A549 (cell line): ENCODE results near the gene TUBB1. TPM values are rescaled to one million over a fixed set of nuclear protein-coding genes. Genes with fewer than 3 reads are reported as not detected.

Source experiments
- ATAC-seq, 2 experiments: fragments of 200-7000 bp in 1 of 2; fragments of >200 bp in 1 of 2; cut with Nextera tagmentation in 1 of 2; cut with Tn5 transposase in 1 of 2; 3 replicates each; pipeline versions ENCODE4 v1.8.0 to v1.9.1; 2018 to 2020; ENCODE audit warnings: mild to moderate bottlenecking in 1 of 2, moderate library complexity in 1 of 2
- CTCF ChIA-PET: fragments of 300-600 bp; sonication (Branson Sonifier 250); formaldehyde crosslinking; extraction: SDS; loops from one replicate; lab custom pipeline; 2021; ENCODE audit warnings: antibody characterized with exemption, inconsistent platforms; lab: Yijun Ruan, JAX
- POLR2A ChIA-PET: fragments of 350-600 bp; formaldehyde crosslinking; extraction: SDS; loops from one replicate; lab custom pipeline; 2021; ENCODE audit warnings: antibody characterized with exemption, inconsistent platforms; lab: Yijun Ruan, JAX
- DNase-seq, 2 experiments: peaks; one replicate each; pipeline versions ENCODE4 v3.0.0 to v3.0.0-alpha.2; 2011 to 2016; ENCODE audit warnings: low read depth in 1 of 2, low spot score in 1 of 2
- FAIRE-seq: peaks from 2 replicates; lab custom pipeline; 2011; peaks lifted over from hg19 to GRCh38; lab: Jason Lieb, UNC
- H3K27ac ChIP-seq, 2 experiments: fragments of >200 bp; sonication (Bioruptor Twin); formaldehyde crosslinking; 3 replicates each; pipeline ENCODE4 v1.5.1; 2016 to 2017
- H3K4me1 ChIP-seq: fragments of >200 bp; sonication (Bioruptor Twin); formaldehyde crosslinking; 3 replicates; pipeline ENCODE4 v1.6.1; 2016
- H3K4me2 ChIP-seq: fragments of >200 bp; sonication (Bioruptor Twin); formaldehyde crosslinking; 3 replicates; pipeline ENCODE4 v1.6.1; 2016
- H3K4me3 ChIP-seq: fragments of >200 bp; sonication (Bioruptor Twin); formaldehyde crosslinking; 3 replicates; pipeline ENCODE4 v1.5.1; 2016
- H3K9me3 ChIP-seq: fragments of >200 bp; sonication (Bioruptor Twin); formaldehyde crosslinking; 3 replicates; pipeline ENCODE4 v1.6.1; 2016
- BHLHE40 ChIP-seq: IDR thresholded peaks from 2 replicates; pipeline ENCODE4 v1.6.1; 2012; ENCODE audit warnings: low read depth, low read length, inconsistent platforms
- CBX2 ChIP-seq: fragments of 200-600 bp; sonication (generic); IDR thresholded peaks from 2 replicates; pipeline ENCODE4 v1.6.1; 2016; ENCODE audit warnings: low read depth, mild to moderate bottlenecking, borderline replicate concordance
- CEBPB ChIP-seq, 2 experiments: fragments of >200 bp in 1 of 2; sonication (Bioruptor Twin) in 1 of 2; formaldehyde crosslinking in 1 of 2; IDR thresholded peaks; 2 replicates each; pipeline ENCODE4 v1.6.1; 2012 to 2016
- CHD2 ChIP-seq: fragments of 150-350 bp; IDR thresholded peaks from 2 replicates; pipeline ENCODE4 v1.6.1; 2014; ENCODE audit warnings: low read length; ENCODE audit not compliant: partially characterized antibody
- EHMT2 ChIP-seq: fragments of 200-600 bp; sonication (generic); IDR thresholded peaks from 2 replicates; pipeline ENCODE4 v1.6.1; 2016; ENCODE audit warnings: antibody characterized with exemption, low read depth, mild to moderate bottlenecking, moderate library complexity
- EP300 ChIP-seq, 2 experiments: fragments of >200 bp; sonication (Bioruptor Twin); formaldehyde crosslinking; IDR thresholded peaks; 2 replicates in 1 of 2; 3 replicates in 1 of 2; pipeline ENCODE4 v1.6.1; 2016 to 2017
- FOXS1 ChIP-seq: fragments of 250-450 bp; sonication (Bioruptor Pico); IDR thresholded peaks from 2 replicates; pipeline ENCODE4 v1.5.0; 2020; ENCODE audit warnings: mild to moderate bottlenecking, moderate library complexity
- HES2 ChIP-seq: fragments of >200 bp; sonication (Bioruptor Twin); formaldehyde crosslinking; IDR thresholded peaks from 2 replicates; pipeline ENCODE4 v1.6.1; 2016
- HMGXB4 ChIP-seq: fragments of 250-450 bp; sonication (Bioruptor Pico); IDR thresholded peaks from 2 replicates; pipeline ENCODE4 v1.5.0; 2021; ENCODE audit warnings: mild to moderate bottlenecking, moderate library complexity, borderline replicate concordance
- HOXA7 ChIP-seq: fragments of 250-450 bp; sonication (Bioruptor Pico); IDR thresholded peaks from 2 replicates; pipeline ENCODE4 v1.5.0; 2020; ENCODE audit warnings: mild to moderate bottlenecking, moderate library complexity
- HOXB5 ChIP-seq: fragments of 250-450 bp; sonication (Bioruptor Pico); IDR thresholded peaks from 2 replicates; pipeline ENCODE4 v1.5.0; 2020; ENCODE audit warnings: mild to moderate bottlenecking, moderate library complexity
- MAFK ChIP-seq: fragments of 450-650 bp; IDR thresholded peaks from 2 replicates; pipeline ENCODE4 v1.6.1; 2014; ENCODE audit not compliant: partially characterized antibody
- MYC ChIP-seq: IDR thresholded peaks from 2 replicates; pipeline ENCODE4 v1.6.1; 2012; ENCODE audit warnings: mild to moderate bottlenecking, inconsistent platforms, low read length, improper control_type of control experiment, borderline replicate concordance
- NPAS2 ChIP-seq: fragments of 250-450 bp; sonication (Bioruptor Pico); IDR thresholded peaks from 2 replicates; pipeline ENCODE4 v1.8.0; 2022; ENCODE audit warnings: mild to moderate bottlenecking, moderate library complexity, borderline replicate concordance
- NR3C1 ChIP-seq: fragments of >200 bp; sonication (Bioruptor Twin); formaldehyde crosslinking; IDR thresholded peaks from 3 replicates; pipeline ENCODE4 v1.6.1; 2017
- PHF8 ChIP-seq: fragments of 200-600 bp; sonication (generic); IDR thresholded peaks from 2 replicates; pipeline ENCODE4 v1.6.1; 2016; ENCODE audit warnings: low read depth, mild to moderate bottlenecking, antibody characterized with exemption, moderate library complexity, borderline replicate concordance
- POLR2A ChIP-seq: IDR thresholded peaks from 2 replicates; pipeline ENCODE4 v1.6.1; 2012; ENCODE audit warnings: mild to moderate bottlenecking, low read length
- RAD21 ChIP-seq, 2 experiments: fragments of >200 bp in 1 of 2; sonication (Bioruptor Twin) in 1 of 2; formaldehyde crosslinking in 1 of 2; IDR thresholded peaks in 1 of 2; conservative IDR thresholded peaks in 1 of 2; 2 replicates in 1 of 2; 3 replicates in 1 of 2; pipeline ENCODE4 v1.6.1; 2012 to 2018; ENCODE audit warnings: inconsistent platforms in 1 of 2
- RCOR1 ChIP-seq: fragments of 150-350 bp; IDR thresholded peaks from 2 replicates; pipeline ENCODE4 v1.6.1; 2014; ENCODE audit warnings: antibody characterized with exemption, low read length, low read depth
- REST ChIP-seq: fragments of 200-600 bp; sonication (generic); IDR thresholded peaks from 2 replicates; pipeline ENCODE4 v1.6.1; 2016; ENCODE audit warnings: antibody characterized with exemption, mild to moderate bottlenecking, moderate library complexity
- SMC3 ChIP-seq: fragments of >200 bp; sonication (Bioruptor Twin); formaldehyde crosslinking; IDR thresholded peaks from 3 replicates; pipeline ENCODE4 v1.6.1; 2018; ENCODE audit warnings: inconsistent platforms
- TFCP2L1 ChIP-seq: fragments of 250-450 bp; sonication (Bioruptor Pico); IDR thresholded peaks from 2 replicates; pipeline ENCODE4 v1.5.0; 2021; ENCODE audit warnings: mild to moderate bottlenecking
- USF2 ChIP-seq: fragments of 450-650 bp; IDR thresholded peaks from 2 replicates; pipeline ENCODE4 v1.6.1; 2014; ENCODE audit warnings: antibody characterized with exemption
- ZC3H11A ChIP-seq: fragments of 450-650 bp; IDR thresholded peaks from 2 replicates; pipeline ENCODE4 v1.6.1; 2014; ENCODE audit warnings: antibody characterized with exemption, mild to moderate bottlenecking
- ZSCAN20 ChIP-seq: fragments of 250-450 bp; sonication (Bioruptor Pico); IDR thresholded peaks from 2 replicates; pipeline ENCODE4 v1.8.0; 2022; ENCODE audit warnings: mild to moderate bottlenecking, moderate library complexity
- WGBS: methylation state at CpG from one replicate; pipeline ENCODE4 v1.1.6; 2017; ENCODE audit errors: missing lambda C conversion rate; 5-methylcytosine and 5-hydroxymethylcytosine counted together
- polyA plus RNA-seq, 4 experiments: library from polyadenylated mRNA; depleted of rRNA in 3 of 4; stranded (reverse); fragments of >200 nt; fragmentation: RNase III in 1 of 4; extraction: RNeasy Plus Mini Kit Qiagen cat#74134 plus additional on column Dnase treatment in 1 of 4; gene quantifications; 2 replicates in 3 of 4; 3 replicates in 1 of 4; pipeline ENCODE4 v1.2.3, GENCODE V29; 2011 to 2017

TUBB1 gene
- polyA plus RNA-seq, 2 of the 4 experiments (the other 2 are of a cell fraction): 0.03 TPM; not detected in 1

- H3K27ac ChIP-seq: no peak overlapping the region
- ATAC-seq (no peak), FAIRE-seq (no peak), DNase-seq (no peak)
- peaks cover 17% of the 10 kb centered on the region for H3K9me3 ChIP-seq
- no peaks in the 10 kb centered on the region for H3K4me1 ChIP-seq
- no peak overlapping the region for H3K4me2 ChIP-seq
- no peak for TF ChIP-seq HOXA7
- TF ChIP-seq MAFK: no peak
- TF ChIP-seq CBX2: no peak
- no peak for TF ChIP-seq ZSCAN20 (CRISPR knock-in tag)
- TF ChIP-seq EHMT2: no peak
- TF ChIP-seq FOXS1 (CRISPR knock-in tag): no peak
- TF ChIP-seq MYC: no peak
- TF ChIP-seq NPAS2 (CRISPR knock-in tag): no peak
- no peak for TF ChIP-seq HMGXB4 (CRISPR knock-in tag)
- TF ChIP-seq CHD2: no peak
- no peak for TF ChIP-seq BHLHE40
- no peak for TF ChIP-seq TFCP2L1 (CRISPR knock-in tag)
- ChIA-PET POLR2A (no interaction called here), CTCF (no interaction called here)
- H3K4me3 ChIP-seq: no peak overlapping the region
- WGBS: 17% methylated on average over 1 of the region's 1 CpG
Observed at GRCh38 chr20:58970146-58970545, 49.1 kb upstream of the TUBB1 start.

- ChIA-PET POLR2A (no interaction called here), CTCF (interaction anchor here (0.6 to 1.3 kb wide), 2 partner anchors 23 to 116 kb away, joined by 3 read pairs; no protein-coding TSS in a partner anchor)
- no peak overlapping the region for H3K27ac ChIP-seq
- no peak overlapping the region for H3K4me2 ChIP-seq
- ATAC-seq (no peak), DNase-seq (no peak), FAIRE-seq (no peak)
- TF ChIP-seq HOXB5 (CRISPR knock-in tag) (no peak), USF2 (no peak), CEBPB (IDR thresholded peaks at IDR 0.05) (no peak), NR3C1 (no peak), PHF8 (no peak), EHMT2 (no peak), RAD21 (conservative IDR thresholded peaks at IDR 0.05 in 1 of 2, IDR thresholded peaks at IDR 0.05 in 1 of 2) (no peak), RCOR1 (no peak), POLR2A (no peak), REST (no peak), ZC3H11A (no peak), SMC3 (no peak), TFCP2L1 (CRISPR knock-in tag) (no peak), HES2 (no peak), CBX2 (no peak), EP300 (IDR thresholded peaks at IDR 0.05) (no peak)
- H3K4me3 ChIP-seq: no peak overlapping the region
- 54% methylated on average over 6 of the region's 6 CpGs for WGBS
- no peaks in the 10 kb centered on the region for H3K4me1 ChIP-seq
- H3K9me3 ChIP-seq: peaks cover 17% of the 10 kb centered on the region
Observed at GRCh38 chr20:58971429-58971828, 47.8 kb upstream of the TUBB1 start.
